Measurements from ENCODE around the gene XNDC1N.

XNDC1N gene

GRCh38 chr11:71927820-71928736 lies at the start of gene XNDC1N:
Gene XNDC1N (minus strand): TSS chr11:71928594. CDS start chr11:71923353, 5,241 bp downstream.
- DNase-seq (ENCODE audit: low read depth): peak; percentile 69

- DNase-seq (ENCODE audit: low read depth): no peak
These were observed 49.5 kb upstream of the XNDC1N start for GRCh38 chr11:71977743-71978418.

- no peak for DNase-seq (ENCODE audit: low read depth)
These were observed 48.7 kb upstream of the XNDC1N start for GRCh38 chr11:71977090-71977489.

GRCh38 chr11:71976551-71976950 lies 48.2 kb upstream of the XNDC1N start:
- no peak for DNase-seq (ENCODE audit: low read depth)

- DNase-seq (ENCODE audit: low read depth): no peak
These were observed 43.3 kb upstream of the XNDC1N start for GRCh38 chr11:71971680-71972079.

- no peak for DNase-seq (ENCODE audit: low read depth)
These were observed 36.2 kb upstream of the XNDC1N start for GRCh38 chr11:71964641-71965040.

- DNase-seq (ENCODE audit: low read depth): no peak
These were observed 35.1 kb upstream of the XNDC1N start for GRCh38 chr11:71963468-71963867.

- DNase-seq (ENCODE audit: low read depth): no peak
These were observed 34.1 kb upstream of the XNDC1N start for GRCh38 chr11:71962428-71963038.

- no peak for DNase-seq (ENCODE audit: low read depth)
These were observed 27.6 kb upstream of the XNDC1N start for GRCh38 chr11:71955898-71956456.

GRCh38 chr11:71951741-71952310 lies 23.4 kb upstream of the XNDC1N start:
- no peak for DNase-seq (ENCODE audit: low read depth)

- no peak for DNase-seq (ENCODE audit: low read depth)
These were observed 20.6 kb upstream of the XNDC1N start for GRCh38 chr11:71949034-71949433.

GRCh38 chr11:71948314-71949027 lies 20.1 kb upstream of the XNDC1N start:
- DNase-seq (ENCODE audit: low read depth): no peak

GRCh38 chr11:71947498-71947897 lies 19.1 kb upstream of the XNDC1N start:
- DNase-seq (ENCODE audit: low read depth): no peak

- DNase-seq (ENCODE audit: low read depth): no peak
These were observed 17.8 kb upstream of the XNDC1N start for GRCh38 chr11:71946144-71946571.

GRCh38 chr11:71940561-71941219 lies 12.3 kb upstream of the XNDC1N start:
- DNase-seq (ENCODE audit: low read depth): no peak

GRCh38 chr11:71937826-71938225 lies 9.4 kb upstream of the XNDC1N start:
- DNase-seq (ENCODE audit: low read depth): no peak

- DNase-seq (ENCODE audit: low read depth): no peak
These were observed 8.4 kb upstream of the XNDC1N start for GRCh38 chr11:71936825-71937224.

- DNase-seq (ENCODE audit: low read depth): no peak
These were observed 7.0 kb upstream of the XNDC1N start for GRCh38 chr11:71935338-71935925.

- no peak for DNase-seq (ENCODE audit: low read depth)
These were observed 5.8 kb upstream of the XNDC1N start for GRCh38 chr11:71934213-71934612.

- no peak for DNase-seq (ENCODE audit: low read depth)
These were observed 4.9 kb upstream of the XNDC1N start for GRCh38 chr11:71933141-71933933.
